ENCODE measurements around the gene RBPJL. TPM values are rescaled to one million over a fixed set of nuclear protein-coding genes. Genes with fewer than 3 reads are reported as not detected.

RBPJL gene
- total and polyA plus RNA-seq, 2 of the 8 experiments (the other 6 are each of a cell fraction or from before 2014, with no cell fraction given), result 0.67 to 1.3 TPM

DNA sequence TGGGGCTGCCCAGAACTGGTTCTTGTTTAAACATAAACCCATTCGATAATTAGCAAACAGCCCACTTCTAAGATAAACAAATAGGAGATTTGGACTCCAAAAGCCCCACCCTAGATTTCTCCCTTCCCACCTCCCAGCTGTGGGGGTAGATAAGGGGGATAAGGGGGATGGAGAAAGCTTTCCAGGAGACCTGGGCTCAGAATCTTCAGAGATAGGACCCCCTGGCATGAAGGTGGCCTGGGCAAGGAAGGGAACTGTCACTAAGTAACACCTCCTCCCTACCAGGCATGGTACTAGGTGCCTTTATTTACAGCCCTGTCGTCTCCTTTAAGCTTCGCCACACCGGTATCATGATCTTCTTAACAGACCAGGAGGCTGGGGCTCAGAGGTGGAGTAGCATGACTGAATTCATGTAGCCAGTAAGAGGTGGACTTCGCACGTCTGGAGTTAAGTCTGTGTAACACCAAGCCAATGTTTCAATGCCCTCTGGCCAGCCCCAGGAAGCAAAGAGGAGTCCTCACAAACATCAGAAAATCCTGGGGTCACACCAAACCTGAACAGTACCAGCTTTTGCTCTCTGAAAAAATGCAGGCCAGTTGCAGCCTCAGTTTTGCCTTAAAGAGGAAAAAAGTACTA lies 37.0 kb downstream of the RBPJL start (continued):
- TF ChIP-seq TBP (IDR thresholded peaks at IDR 0.05; ENCODE audit: low read depth, low read length) (no peak), PHF8 (conservative IDR thresholded peaks at IDR 0.05; ENCODE audit: low read depth, low read length) (no peak), SAP30 (IDR thresholded peaks at IDR 0.05; ENCODE audit: insufficient read depth, insufficient replicate concordance, low read length) (no peak), KDM4A (IDR thresholded peaks at IDR 0.05; ENCODE audit: low read depth, low read length, severe bottlenecking) (no peak)
